Panc1 (cell line): ENCODE measurements around the gene PFKFB3. TPM values are rescaled to one million over a fixed set of nuclear protein-coding genes. Genes with fewer than 3 reads are reported as not detected.

Experiments
- ATAC-seq: fragments of 200-7000 bp; cut with Tn5 transposase; 2 replicates; pipeline ENCODE4 v1.9.1; 2020; ENCODE audit warnings: mild to moderate bottlenecking, moderate library complexity
- BruUV-seq: library from RNA; stranded (reverse); fragments of 400-500 nt; replicated peaks from 2 replicates; lab custom pipeline; 2021; lab: Mats Ljungman, UMichigan
- CTCF ChIA-PET: fragments of 300-600 bp; sonication (Branson Sonifier 250); formaldehyde crosslinking; loops from one replicate; lab custom pipeline; 2022; ENCODE audit warnings: antibody characterized with exemption; lab: Charles Lee
- POLR2A ChIA-PET: fragments of 300-600 bp; sonication (Branson Sonifier 250); formaldehyde crosslinking; loops from one replicate; lab custom pipeline; 2022; ENCODE audit warnings: antibody characterized with exemption; lab: Charles Lee
- DNase-seq: peaks from one replicate; pipeline ENCODE4 v3.0.0-alpha.2; 2010; ENCODE audit warnings: low read depth, low spot score
- H3K27ac ChIP-seq: 2 replicates; pipeline ENCODE4 v1.5.1; 2011; ENCODE audit warnings: mild to moderate bottlenecking, low read length, inconsistent platforms
- H3K27me3 ChIP-seq: fragments of 200-500 bp; sonication (Bioruptor generic); 2 replicates; pipeline ENCODE4 v1.6.0; 2014; ENCODE audit warnings: low read length, inconsistent platforms; ENCODE audit not compliant: control insufficient read depth, insufficient read depth
- H3K36me3 ChIP-seq: fragments of 200-500 bp; sonication (Bioruptor generic); 2 replicates; pipeline ENCODE4 v1.5.1; 2014; ENCODE audit warnings: inconsistent platforms, mild to moderate bottlenecking, low read length, moderate library complexity; ENCODE audit not compliant: control insufficient read depth, insufficient read depth
- H3K4me1 ChIP-seq: 2 replicates; pipeline ENCODE4 v1.5.1; 2011; ENCODE audit warnings: inconsistent platforms, mild to moderate bottlenecking, low read length, moderate library complexity; ENCODE audit not compliant: control insufficient read depth, insufficient read depth
- H3K4me3 ChIP-seq, 2 experiments: 2 replicates each; pipeline ENCODE4 v1.5.1; 2011 to 2012; ENCODE audit warnings: low read depth in 2 of 2, low read length in 2 of 2, mild to moderate bottlenecking in 2 of 2, inconsistent platforms in 1 of 2, moderate library complexity in 1 of 2
- H3K9me3 ChIP-seq: fragments of 200-500 bp; sonication (Bioruptor generic); 2 replicates; pipeline ENCODE4 v1.5.1; 2014; ENCODE audit warnings: low read depth, mild to moderate bottlenecking, inconsistent platforms, low read length, moderate library complexity; ENCODE audit not compliant: control insufficient read depth, insufficient read depth
- CTCF ChIP-seq: fragments of 450-650 bp; IDR thresholded peaks from 2 replicates; pipeline ENCODE4 v1.5.1; 2017; ENCODE audit warnings: mild to moderate bottlenecking
- POLR2AphosphoS5 ChIP-seq: IDR thresholded peaks from 2 replicates; pipeline ENCODE4 v1.6.1; 2012; ENCODE audit warnings: mild to moderate bottlenecking, low read depth, low read length, moderate library complexity
- REST ChIP-seq, 2 experiments: IDR thresholded peaks; 2 replicates each; pipeline ENCODE4 v1.6.1; 2011 to 2012; ENCODE audit warnings: low read depth in 2 of 2, control low read depth in 1 of 2, low read length in 1 of 2, mild to moderate bottlenecking in 1 of 2, moderate library complexity in 1 of 2; ENCODE audit not compliant: insufficient read depth in 1 of 2
- SIN3A ChIP-seq: IDR thresholded peaks from 2 replicates; pipeline ENCODE4 v1.6.1; 2012; ENCODE audit warnings: low read depth, mild to moderate bottlenecking, low read length, moderate library complexity, borderline replicate concordance; ENCODE audit not compliant: insufficient read depth
- TCF7L2 ChIP-seq: IDR thresholded peaks from 2 replicates; pipeline ENCODE4 v1.6.1; 2011; ENCODE audit warnings: mild to moderate bottlenecking, low read depth, low read length, inconsistent platforms
- in situ Hi-C: cut with HindIII; loops from 2 replicates; pipeline ENCODE4 v1.10.0; 2016; ENCODE audit warnings: low sequenced_read_pairs, low pct_unique_long_range_greater_than_20kb
- intact Hi-C: fragments of 100-400 bp; cut with micrococcal nuclease; formaldehyde crosslinking; loops from one replicate; pipeline ENCODE4 v1.10.0; 2022; ENCODE audit not compliant: unreplicated experiment
- total RNA-seq: library from RNA; stranded (reverse); gene quantifications from one replicate; pipeline ENCODE4 v1.2.1, GENCODE V29; 2021; ENCODE audit not compliant: unreplicated experiment

Gene PFKFB3
- total RNA-seq, 1 experiment from 2014 or later = 17.1 TPM

GRCh38 chr10:6218692-6219493, 16.2 kb downstream of the PFKFB3 start:
- in situ Hi-C loops = no loop called here
- POLR2A ChIA-PET = no interaction called here
- no TSS peak for BruUV-seq
- no peak overlapping the region for H3K27ac ChIP-seq
- no peaks in the 10 kb centered on the region for H3K9me3 ChIP-seq
- H3K4me3 ChIP-seq = no peak overlapping the region
- ATAC-seq (no peak), DNase-seq (no peak)
- CTCF ChIA-PET = no interaction called here
- intact Hi-C loops = no loop called here
- H3K36me3 ChIP-seq = no peaks in the 10 kb centered on the region
- no peaks in the 10 kb centered on the region for H3K4me1 ChIP-seq
- no peaks in the 10 kb centered on the region for H3K27me3 ChIP-seq
- TF ChIP-seq TCF7L2 (no peak), POLR2AphosphoS5 (no peak), CTCF (no peak), SIN3A (no peak), REST (IDR thresholded peaks at IDR 0.05; ENCODE audit: insufficient read depth in 1 of 2, low read depth in 2 of 2, low read length in 1 of 2) (no peak)

GRCh38 chr10:6219494-6219836, 16.7 kb downstream of the PFKFB3 start:
- in situ Hi-C loops = no loop called here
- H3K27me3 ChIP-seq = no peaks in the 10 kb centered on the region
- no peak overlapping the region for H3K27ac ChIP-seq
- TF ChIP-seq REST (IDR thresholded peaks at IDR 0.05; ENCODE audit: insufficient read depth in 1 of 2, low read depth in 2 of 2, low read length in 1 of 2) (no peak), CTCF (no peak), SIN3A (no peak), TCF7L2 (no peak), POLR2AphosphoS5 (no peak)
- no peaks in the 10 kb centered on the region for H3K36me3 ChIP-seq
- intact Hi-C loops = no loop called here
- POLR2A ChIA-PET = no interaction called here
- DNase-seq = no peak
- no peaks in the 10 kb centered on the region for H3K4me1 ChIP-seq
- no peak for ATAC-seq
- CTCF ChIA-PET = no interaction called here
- H3K9me3 ChIP-seq = no peaks in the 10 kb centered on the region
- no peak overlapping the region for H3K4me3 ChIP-seq
- BruUV-seq = no TSS peak
